DMS153 (cell line): Measurements from ENCODE around the gene MRPL38.
"Not testable (repeated sequence)": the region's sequence is repeated elsewhere in the genome, so short reads cannot be mapped to it uniquely, and the experiment has no call there.

ENCODE experiments used
- DNase-seq: peaks from one replicate; lab custom pipeline; 2025; lab: John Stamatoyannopoulos, UW

MRPL38 gene

GRCh38 chr17:75876190-75876937 is 28.3 kb downstream of the MRPL38 start:
- DNase-seq = peak; percentile 92

DNA sequence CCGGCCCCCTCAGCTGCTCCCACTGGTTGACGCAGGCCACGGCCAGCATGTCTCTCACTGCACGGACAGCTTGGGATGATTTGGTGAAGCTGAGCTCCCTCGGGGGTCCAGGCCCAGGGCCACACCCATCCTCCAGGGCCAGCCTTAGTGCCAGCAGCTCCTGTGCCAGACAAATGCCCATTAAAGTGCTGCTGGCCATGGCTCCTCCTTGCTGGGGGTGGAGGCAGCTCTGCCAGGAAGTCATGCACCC is 28.8 kb downstream of the MRPL38 start:
- no peak for DNase-seq

DNA sequence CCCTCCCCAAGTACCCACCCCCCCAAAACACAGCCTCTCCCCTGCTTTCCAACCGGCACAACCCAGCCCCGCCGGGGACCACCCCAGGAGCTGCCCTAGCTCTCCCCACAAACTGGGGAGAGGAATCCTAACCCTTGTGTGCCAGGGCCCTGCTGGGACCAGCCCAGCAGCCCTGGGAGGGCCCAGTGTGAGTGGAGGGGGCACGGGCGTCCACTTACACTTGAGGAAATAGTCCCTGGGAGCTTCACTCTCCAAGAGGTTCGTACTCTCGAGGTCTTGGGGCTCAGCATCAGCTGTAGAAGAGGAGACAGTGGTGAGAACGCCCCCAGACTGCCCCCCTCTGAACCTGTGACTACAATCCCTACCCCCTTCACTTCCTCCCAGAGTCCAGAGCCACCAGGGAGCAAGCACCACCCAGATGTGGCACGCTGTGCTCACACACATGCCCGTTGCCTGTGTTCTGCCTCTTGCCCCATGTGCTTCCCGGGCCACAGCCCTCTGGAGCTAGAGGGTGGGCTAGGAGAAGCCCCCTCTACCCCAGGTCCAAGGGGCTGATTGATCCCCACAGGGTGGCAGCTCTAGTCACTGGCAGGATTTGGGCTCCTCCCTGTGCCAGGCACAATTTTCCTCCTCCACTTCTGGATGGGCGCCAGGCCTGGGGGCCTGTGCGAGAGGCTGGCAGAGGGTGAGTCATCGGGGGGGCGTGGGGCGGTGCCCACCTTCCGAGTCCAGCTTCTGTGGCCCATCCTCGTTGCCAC is 29.3 kb downstream of the MRPL38 start:
- DNase-seq = no peak

- DNase-seq = no peak
These were observed 30.1 kb downstream of the MRPL38 start for GRCh38 chr17:75874323-75875181.

DNA sequence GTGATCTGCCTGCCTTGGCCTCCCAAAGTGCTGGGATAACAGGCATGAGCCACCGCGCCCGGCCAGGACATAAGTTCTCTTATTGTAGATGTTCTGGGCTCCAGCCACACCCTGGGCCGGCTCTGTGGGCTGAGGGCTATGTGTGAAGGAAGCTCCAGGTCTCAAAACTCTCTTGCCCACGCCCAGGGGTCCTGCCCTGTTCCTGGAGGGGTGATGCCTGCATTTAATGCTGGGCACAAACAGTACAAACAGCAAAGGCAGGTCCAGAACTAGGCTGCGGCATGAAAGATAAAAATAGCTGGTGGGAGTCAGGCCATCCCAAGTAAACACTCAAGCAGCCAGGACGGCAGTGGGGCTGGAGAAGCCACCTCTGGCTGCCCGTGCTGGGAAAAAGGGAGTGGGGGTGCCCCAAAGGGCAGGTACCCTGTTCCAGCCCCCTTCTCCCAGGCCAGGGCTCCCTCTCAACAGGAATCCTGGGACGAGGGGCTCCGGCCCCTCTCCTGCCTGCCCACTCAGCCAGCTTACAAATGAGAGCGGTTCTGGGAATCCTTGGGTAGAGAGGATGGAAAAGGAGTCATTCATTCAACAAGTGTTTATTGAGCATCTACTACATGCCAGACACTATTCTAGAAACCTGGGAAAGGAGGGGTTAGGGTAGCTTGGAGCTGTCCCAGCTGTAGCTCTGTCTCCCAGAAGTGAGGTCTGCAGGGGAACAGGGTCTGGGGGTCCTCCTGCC is 30.9 kb downstream of the MRPL38 start:
- DNase-seq = no peak

- peak; percentile 54 for DNase-seq
These were observed 32.0 kb downstream of the MRPL38 start for GRCh38 chr17:75872434-75873351.

- DNase-seq = not testable (repeated sequence)
These were observed 34.5 kb downstream of the MRPL38 start for GRCh38 chr17:75870228-75870627.

- DNase-seq = no peak
These were observed 35.2 kb downstream of the MRPL38 start for GRCh38 chr17:75869282-75870141.

GRCh38 chr17:75868730-75869281 is 35.9 kb downstream of the MRPL38 start:
- DNase-seq = not testable (repeated sequence)

DNA sequence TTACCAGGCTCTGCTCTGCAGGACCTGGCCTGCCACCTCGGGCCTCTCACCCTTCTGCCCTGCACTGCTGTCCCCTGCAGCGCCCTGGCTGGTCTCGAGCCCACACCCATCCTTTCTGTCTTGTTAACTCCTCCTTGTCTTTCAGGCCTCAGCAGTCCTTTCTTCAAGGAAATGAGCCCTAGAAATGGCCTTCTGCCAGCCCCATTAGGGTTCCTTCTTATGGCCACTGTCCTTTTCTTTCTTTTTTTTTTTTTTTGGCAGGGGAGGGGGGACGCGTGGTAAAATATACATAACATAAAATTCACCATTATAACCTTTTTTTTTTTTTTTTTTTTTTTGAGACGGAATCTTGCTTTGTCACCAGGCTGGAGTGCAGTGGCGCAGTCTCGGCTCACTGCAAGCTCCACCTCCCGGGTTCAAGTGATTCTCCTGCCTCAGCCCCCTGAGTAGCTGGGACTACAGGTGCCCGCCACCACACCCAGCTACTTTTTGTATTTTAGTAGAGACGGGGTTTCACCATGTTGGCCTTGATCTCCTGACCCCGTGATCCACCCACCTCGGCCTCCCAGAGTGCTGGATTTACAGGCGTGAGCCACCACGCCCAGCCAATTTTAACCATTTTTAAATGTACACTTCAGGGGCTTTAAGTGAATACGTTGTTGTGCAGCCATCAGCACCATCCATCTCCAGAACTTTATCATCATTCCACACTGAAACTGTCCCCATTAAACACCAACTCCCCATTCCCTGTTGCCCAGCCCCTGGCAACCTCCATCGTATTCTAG is 39.1 kb downstream of the MRPL38 start:
- DNase-seq = not testable (repeated sequence)

DNA sequence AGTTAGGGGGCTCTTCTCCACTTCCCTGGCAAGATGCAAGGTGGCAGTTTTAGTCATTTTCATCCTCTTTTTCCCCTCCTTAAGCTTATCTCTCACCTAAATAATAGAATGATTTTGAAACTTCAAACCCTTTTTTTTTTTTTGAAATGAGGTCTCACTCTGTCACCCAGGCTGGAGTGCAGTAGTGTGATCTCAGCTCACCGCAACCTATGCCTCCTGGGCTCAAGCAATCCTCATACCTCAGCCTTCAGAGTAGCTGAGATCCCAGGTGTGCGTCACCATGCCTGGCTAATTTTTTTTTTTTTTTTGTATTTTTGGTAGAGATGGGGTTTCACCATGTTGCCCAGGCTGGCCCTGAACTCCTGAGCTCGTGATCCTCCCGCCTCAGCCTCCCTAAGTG is 39.8 kb downstream of the MRPL38 start:
- not testable (repeated sequence) for DNase-seq

- no peak for DNase-seq
These were observed 40.2 kb downstream of the MRPL38 start for GRCh38 chr17:75864448-75864871.

DNA sequence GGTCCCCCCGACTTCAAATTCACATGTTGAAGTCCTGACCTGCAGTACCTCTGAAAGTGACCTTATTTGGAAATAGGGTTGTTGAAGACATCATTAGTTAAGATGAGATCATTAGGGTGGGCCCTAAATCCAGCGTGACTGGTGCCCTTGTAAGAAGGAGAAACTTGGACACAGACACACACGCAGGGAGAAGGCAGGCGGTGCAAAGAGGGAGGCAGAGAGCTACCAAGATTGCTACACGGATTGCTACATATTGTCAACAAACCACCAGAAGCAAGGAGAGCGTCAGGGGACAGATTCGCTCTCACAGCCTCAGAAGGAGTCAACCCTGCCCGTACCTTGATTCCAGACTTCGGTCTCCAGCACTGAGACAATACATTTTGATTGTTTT is 42.8 kb downstream of the MRPL38 start:
- no peak for DNase-seq

DNA sequence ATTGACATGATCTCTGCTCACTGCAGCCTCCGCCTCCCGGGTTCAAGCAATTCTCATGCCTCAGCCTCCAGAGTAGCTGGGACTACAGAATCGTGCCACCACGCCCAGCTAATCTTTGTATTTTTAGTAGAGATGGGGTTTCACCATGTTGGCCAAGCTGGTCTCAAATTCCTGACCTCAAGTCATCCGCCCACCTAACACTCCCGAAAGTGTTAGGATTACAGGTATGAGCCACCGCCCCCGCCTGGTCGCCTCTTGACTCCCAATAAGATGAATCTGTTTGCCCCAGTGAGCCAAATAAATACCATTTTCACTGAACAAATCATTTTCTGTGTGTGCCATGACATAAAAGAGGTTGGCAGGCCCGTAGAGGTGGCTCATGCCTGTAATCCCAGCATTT is 45.3 kb downstream of the MRPL38 start:
- not testable (repeated sequence) for DNase-seq

DNA sequence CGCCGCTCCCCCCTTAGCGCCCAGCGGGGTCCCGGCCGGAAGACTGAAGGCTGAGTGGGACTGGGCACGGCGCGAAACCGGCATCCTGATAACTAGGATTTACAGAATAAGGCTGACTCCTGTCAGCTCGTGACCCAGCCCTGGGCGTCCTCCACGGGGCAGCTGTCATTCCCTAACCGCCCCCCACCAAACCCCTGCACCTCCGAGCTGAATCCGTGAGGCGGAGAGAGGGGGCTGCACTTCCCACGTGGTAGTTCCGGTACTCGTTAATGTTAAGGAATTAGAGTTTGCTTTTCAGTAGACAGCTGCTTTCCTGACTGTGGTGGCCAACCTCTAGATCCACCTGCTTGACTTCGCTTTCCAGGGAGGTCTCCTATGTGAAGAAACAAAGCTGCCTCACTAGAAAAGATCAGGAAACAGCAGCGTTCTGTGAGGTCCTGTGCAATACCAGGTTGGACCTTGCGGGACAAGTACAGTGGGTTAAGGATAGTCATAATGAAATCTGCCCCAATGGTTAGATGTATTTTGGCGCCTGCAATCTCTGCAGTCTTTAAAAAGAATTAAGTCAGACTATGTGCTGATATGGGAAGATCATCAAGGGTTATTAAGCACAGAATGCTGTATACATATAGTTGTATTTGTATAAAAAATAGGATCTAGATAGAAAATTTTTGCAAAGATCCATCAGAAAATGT is 48.5 kb downstream of the MRPL38 start:
- DNase-seq = no peak

DNA sequence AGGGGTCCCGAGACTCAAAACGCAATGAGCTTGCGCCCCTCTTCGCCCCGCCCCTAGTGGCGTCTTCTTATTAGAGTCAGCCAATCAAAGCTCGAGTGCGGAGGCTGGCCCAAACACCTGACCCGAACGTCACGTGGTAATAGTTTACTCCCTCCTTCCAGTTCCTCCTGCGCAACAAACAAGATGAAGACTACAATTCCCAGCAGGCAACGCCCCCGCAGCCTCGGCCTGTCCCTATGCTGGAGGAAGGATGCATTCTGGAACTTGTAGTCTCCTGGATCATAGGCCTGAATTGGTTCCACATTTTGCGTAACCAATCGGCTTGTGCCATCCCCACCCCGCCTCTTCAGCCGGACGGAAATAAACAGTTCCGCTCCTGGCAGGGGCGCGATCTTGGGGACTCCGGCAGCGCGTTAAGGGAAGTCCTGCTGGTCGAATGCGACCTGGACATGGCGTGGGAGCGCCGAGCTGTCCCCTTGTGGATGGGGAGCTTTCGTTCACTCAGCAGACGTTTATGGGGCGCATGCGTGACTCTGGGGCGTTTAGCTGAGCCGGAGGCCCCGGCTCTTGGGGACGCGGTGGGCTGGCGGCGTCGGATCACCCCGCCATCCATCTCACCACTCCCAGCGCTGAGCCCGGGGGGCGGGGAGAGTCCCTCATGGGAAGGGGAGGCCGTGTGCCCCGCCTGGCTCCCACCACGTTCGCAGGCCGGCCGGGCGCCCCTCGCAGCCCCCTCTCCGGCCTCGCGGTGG is 49.2 kb downstream of the MRPL38 start, which contains the start of gene WBP2:
Gene WBP2 (minus strand): TSS at position 26 of the 752 bp plus-strand sequence. CDS start 38 bp downstream, outside the sequence.
- peak; percentile 100 for DNase-seq

- DNase-seq = no peak
These were observed 49.8 kb downstream of the MRPL38 start for GRCh38 chr17:75854881-75855309.
